HEK293 (cell line): ENCODE results near the gene KIF26B.

ENCODE experiments used
- BCL11A ChIP-seq: fragments of 450-650 bp; formaldehyde crosslinking; IDR thresholded peaks from 2 replicates; pipeline ENCODE4 v1.5.1; 2016; ENCODE audit warnings: low read depth, missing biosample characterization, missing genetic modification characterization
- CTCF ChIP-seq: fragments of 450-650 bp; formaldehyde crosslinking; IDR thresholded peaks from 2 replicates; pipeline ENCODE4 v1.5.1; 2016; ENCODE audit warnings: missing biosample characterization, missing genetic modification characterization
- PATZ1 ChIP-seq: fragments of 450-650 bp; formaldehyde crosslinking; IDR thresholded peaks from 2 replicates; pipeline ENCODE4 v1.5.1; 2016; ENCODE audit warnings: missing biosample characterization, missing genetic modification characterization
- REST ChIP-seq: fragments of 450-650 bp; formaldehyde crosslinking; IDR thresholded peaks from 2 replicates; pipeline ENCODE4 v1.5.1; 2016; ENCODE audit warnings: missing biosample characterization, missing genetic modification characterization
- ZBTB26 ChIP-seq: fragments of 450-650 bp; formaldehyde crosslinking; optimal IDR thresholded peaks from 2 replicates; pipeline ENCODE3; 2016; ENCODE audit warnings: missing biosample characterization, mild to moderate bottlenecking, missing genetic modification characterization
- ZNF248 ChIP-seq: fragments of 450-650 bp; formaldehyde crosslinking; IDR thresholded peaks from 2 replicates; pipeline ENCODE4 v1.5.1; 2017; ENCODE audit warnings: missing biosample characterization, missing genetic modification characterization
- ZNF416 ChIP-seq: fragments of 450-650 bp; formaldehyde crosslinking; IDR thresholded peaks from 2 replicates; pipeline ENCODE4 v1.5.1; 2016; ENCODE audit warnings: missing biosample characterization, missing genetic modification characterization
- ZNF48 ChIP-seq: fragments of 450-650 bp; formaldehyde crosslinking; IDR thresholded peaks from 2 replicates; pipeline ENCODE4 v1.5.1; 2016; ENCODE audit warnings: missing biosample characterization, missing genetic modification characterization
- ZNF510 ChIP-seq: fragments of 450-650 bp; formaldehyde crosslinking; IDR thresholded peaks from 2 replicates; pipeline ENCODE4 v1.5.1; 2018; ENCODE audit warnings: mild to moderate bottlenecking, missing genetic modification characterization, missing biosample characterization; ENCODE audit not compliant: insufficient replicate concordance
- ZNF548 ChIP-seq: fragments of 450-650 bp; formaldehyde crosslinking; IDR thresholded peaks from 2 replicates; pipeline ENCODE4 v1.5.1; 2016; ENCODE audit warnings: missing biosample characterization, missing genetic modification characterization

- no peak for TF ChIP-seq ZNF548 (tag by site-specific recombination)
- no peak for TF ChIP-seq CTCF
- no peak for TF ChIP-seq ZBTB26 (tag by site-specific recombination)
- TF ChIP-seq ZNF48 (tag by site-specific recombination) = no peak
- no peak for TF ChIP-seq REST
- no peak for TF ChIP-seq ZNF416
- no peak for TF ChIP-seq BCL11A (tag by site-specific recombination)
- no peak for TF ChIP-seq ZNF510
- TF ChIP-seq ZNF248 (tag by site-specific recombination) = no peak
- TF ChIP-seq PATZ1 (tag by site-specific recombination) = no peak
These were observed 44.4 kb upstream of the KIF26B start for GRCh38 chr1:245110406-245110805.
